Activated CD4-positive, CD25-positive, alpha-beta regulatory T cell treated with anti-CD3 and anti-CD28 coated beads, Interleukin-2, amount 50 U/mL, for 16 hours (primary cell): ENCODE data around the gene CENPQ.

Experiments used
- DNase-seq: peaks from one replicate; pipeline ENCODE4 v3.0.0-alpha.2; 2020; ENCODE audit warnings: low read depth, low spot score

CENPQ gene

GRCh38 chr6:49504666-49505065, 41.5 kb downstream of the CENPQ start:
- no peak for DNase-seq

GRCh38 chr6:49506569-49507111, 43.5 kb downstream of the CENPQ start:
- DNase-seq = no peak

GRCh38 chr6:49509342-49509741, 46.2 kb downstream of the CENPQ start:
- DNase-seq = no peak

- DNase-seq = no peak
Measured at GRCh38 chr6:49513153-49513989, 50.2 kb downstream of the CENPQ start.

DNA sequence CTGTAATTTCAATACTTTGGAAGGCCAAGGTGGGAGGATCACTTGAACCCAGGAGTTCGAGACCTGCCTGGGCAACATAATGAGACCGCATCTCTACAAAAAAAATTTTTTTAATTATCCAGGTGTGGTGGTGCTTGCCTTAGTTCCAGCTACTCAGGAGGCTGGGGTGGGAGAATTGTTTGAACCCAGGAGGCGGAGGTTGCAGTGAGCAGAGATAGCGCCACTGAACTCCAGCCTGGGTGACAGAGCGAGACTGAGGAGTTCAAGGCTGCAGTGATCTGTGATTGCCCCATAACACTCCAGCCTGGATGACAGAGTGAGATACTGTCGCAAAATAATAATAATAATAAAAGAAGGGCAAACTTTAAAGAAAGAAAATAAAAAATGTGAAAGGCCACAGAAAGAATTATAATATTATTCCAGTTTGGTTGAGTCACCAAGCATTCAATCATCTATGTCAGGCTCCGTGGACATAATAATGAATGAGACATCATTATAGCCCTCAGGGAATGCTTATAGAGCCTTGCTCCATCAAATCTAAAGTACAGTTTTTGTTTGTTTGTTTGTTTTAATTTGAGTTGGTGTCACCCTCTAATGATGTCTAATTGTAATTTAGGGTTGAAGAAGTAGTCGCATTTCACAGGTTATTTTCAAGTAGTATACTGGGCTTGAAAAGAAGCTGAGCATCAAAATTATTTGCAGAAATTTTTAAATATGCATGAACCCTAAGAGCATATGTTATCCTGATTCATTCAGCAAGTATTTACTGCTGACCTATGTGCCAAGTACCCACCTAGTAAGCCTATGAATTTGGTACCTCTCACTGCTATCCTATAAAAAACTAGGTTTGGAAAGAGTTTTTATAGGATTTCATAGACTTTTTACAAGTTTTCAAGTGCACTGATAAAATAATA, 51.7 kb downstream of the CENPQ start:
- no peak for DNase-seq

DNA sequence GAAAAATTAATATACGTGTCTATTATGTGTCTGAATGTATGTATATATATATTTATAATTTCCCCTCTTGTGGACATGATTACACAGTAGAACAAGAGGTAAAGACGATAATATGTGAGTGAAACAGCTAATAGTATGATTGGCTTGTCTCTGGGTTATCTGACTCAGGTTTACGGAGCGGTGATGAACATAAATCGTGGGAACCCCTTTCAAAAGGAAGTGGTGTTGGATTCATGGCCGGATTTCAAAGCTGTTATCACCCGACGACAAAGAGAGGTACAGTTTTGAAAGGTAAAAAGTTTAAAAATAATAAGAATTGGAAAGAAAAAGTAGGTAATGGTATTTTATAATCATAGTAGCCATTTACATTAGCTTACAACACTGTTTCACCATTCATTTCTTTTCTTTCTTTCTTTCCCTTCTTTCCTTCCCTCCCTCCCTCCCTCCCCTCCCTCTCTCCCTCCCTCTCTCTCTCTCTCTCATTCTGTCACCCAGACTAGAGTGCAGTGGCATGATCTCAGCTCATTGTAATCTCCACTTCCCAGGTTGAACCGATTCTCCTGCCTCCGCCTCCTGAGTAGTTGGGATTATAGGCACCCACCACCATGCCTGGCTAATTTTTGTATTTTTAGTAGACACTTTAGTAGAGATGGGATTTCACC, 52.4 kb downstream of the CENPQ start:
- no peak for DNase-seq

- no peak for DNase-seq
Measured at GRCh38 chr6:49516147-49516505, 53.0 kb downstream of the CENPQ start.

DNA sequence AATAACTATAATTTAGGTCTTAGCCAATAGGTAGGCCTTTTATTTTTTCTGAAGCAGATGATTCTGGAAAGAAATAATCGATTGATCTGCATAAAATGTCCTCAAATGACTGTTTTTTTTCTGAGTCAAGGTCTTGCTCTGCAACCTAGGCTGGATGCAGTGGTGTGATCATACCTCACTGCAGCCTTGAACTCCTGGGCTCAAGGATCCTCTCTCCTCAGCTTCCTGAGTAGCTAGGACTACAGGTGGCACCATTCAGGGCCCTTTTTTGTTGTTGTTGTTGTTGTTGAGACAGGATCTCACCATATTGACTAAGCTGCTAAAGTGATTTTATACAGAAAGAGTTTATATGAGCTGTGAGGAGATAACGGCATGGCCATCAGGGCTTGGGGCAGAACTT, 54.7 kb downstream of the CENPQ start:
- DNase-seq = no peak

GRCh38 chr6:49519660-49520059, 56.5 kb downstream of the CENPQ start:
- no peak for DNase-seq

GRCh38 chr6:49522710-49523593, 59.8 kb downstream of the CENPQ start:
- no peak for DNase-seq

DNA sequence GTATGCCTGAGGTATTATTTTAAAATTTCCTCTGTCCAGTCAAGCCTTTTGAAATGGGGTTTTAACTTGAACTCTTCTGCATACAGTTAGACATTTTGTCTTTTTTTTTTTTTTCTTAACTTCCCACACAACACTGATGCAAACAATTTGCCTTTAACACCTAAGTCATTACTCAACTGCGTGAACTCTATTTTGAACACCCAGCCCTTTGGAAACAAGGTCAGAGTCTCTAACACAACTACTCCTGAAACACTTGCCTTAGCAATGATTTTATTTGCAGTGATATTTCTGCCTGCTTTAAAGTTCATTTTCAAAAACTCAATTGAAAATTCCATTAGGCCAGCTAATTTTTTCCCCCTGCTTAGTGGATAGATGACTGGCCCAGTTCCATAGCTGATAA, 60.7 kb downstream of the CENPQ start:
- no peak for DNase-seq

GRCh38 chr6:49524541-49524940, 61.4 kb downstream of the CENPQ start:
- DNase-seq = no peak

DNA sequence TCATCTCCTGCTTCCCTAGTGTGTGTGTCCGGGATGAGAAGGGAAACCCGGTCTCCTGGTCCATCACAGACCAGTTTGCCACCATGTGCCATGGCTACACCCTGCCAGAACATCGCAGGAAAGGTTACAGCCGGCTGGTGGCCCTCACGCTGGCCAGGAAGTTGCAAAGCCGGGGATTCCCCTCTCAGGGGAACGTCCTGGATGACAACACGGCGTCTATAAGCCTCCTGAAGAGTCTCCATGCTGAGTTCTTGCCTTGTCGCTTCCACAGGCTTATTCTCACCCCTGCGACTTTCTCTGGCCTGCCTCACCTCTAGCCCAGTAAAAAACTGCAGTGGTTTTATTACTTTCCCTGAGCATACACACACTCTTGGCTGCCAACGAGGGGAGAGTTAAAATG, 63.4 kb downstream of the CENPQ start:
- no peak for DNase-seq

GRCh38 chr6:49527320-49527719, 64.2 kb downstream of the CENPQ start:
- DNase-seq = no peak

DNA sequence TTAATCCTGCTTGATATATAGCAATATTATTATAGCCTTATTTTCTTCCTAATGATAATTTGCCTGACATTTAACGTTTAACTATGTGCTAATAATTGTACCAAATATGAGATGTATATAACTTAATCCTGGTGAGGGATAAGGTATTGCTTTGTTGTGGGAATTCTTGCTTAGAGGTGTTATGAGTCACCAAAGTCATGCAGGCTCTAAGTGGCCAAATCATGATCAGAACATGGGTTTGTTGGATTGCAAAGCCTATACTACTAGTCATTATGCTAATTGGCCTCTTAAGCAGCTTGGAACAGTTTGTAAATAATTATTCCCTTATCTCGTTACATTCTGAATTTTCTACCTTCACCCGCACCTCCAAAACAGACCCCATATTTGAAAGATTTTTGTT, 65.4 kb downstream of the CENPQ start:
- DNase-seq = no peak

GRCh38 chr6:49530141-49530776, 67.1 kb downstream of the CENPQ start:
- DNase-seq = no peak

- DNase-seq = no peak
Measured at GRCh38 chr6:49531774-49532569, 68.8 kb downstream of the CENPQ start.

DNA sequence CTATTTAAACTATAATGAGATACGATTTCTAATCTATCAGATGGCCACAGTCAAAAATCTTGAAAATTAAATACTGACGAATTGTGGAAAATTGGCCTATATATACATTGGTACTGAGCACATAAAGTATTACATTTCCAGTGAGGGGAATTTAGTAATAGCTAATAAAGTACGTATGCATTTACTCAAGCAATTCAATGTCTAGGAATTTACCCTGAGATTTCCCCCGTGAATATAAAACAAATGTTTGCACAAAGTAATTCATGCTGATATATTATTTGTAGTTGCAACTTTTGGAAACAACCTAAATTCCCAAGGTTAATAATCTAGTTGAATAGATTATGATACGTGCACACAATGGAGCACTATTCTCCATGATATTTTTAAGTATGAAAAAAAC, 72.6 kb downstream of the CENPQ start:
- DNase-seq = no peak

GRCh38 chr6:49539102-49539501, 75.9 kb downstream of the CENPQ start:
- no peak for DNase-seq

GRCh38 chr6:49540614-49541013, 77.4 kb downstream of the CENPQ start:
- DNase-seq = no peak
